K562 (cell line): ENCODE data around the gene SMARCA4. TPM values are rescaled to one million over a fixed set of nuclear protein-coding genes. Genes with fewer than 3 reads are reported as not detected.

Experiments
- ATAC-seq: fragments of 200-7000 bp; cut with Tn5 transposase; 3 replicates; pipeline ENCODE4 v1.9.1; 2020; ENCODE audit warnings: moderate library complexity
- BruUV-seq: library from RNA; stranded (reverse); fragments of 400-500 nt; replicated peaks from 2 replicates; lab custom pipeline; 2021; lab: Mats Ljungman, UMichigan
- CTCF ChIA-PET: fragments of 300-600 bp; formaldehyde crosslinking; extraction: SDS; loops from one replicate; lab custom pipeline; 2021; ENCODE audit warnings: low intra/inter-chr PET ratio; lab: Yijun Ruan, JAX
- POLR2A ChIA-PET: fragments of 300-600, 350-650 bp; sonication (Branson Sonifier 250); formaldehyde crosslinking; extraction: SDS; loops from one replicate; lab custom pipeline; 2021; ENCODE audit warnings: antibody characterized with exemption, inconsistent platforms; lab: Yijun Ruan, JAX
- DNase-seq, 4 experiments: peaks; one replicate each; pipeline versions ENCODE4 v3.0.0 to v3.0.0-alpha.2; 2011 to 2018; ENCODE audit warnings: low spot score in 3 of 4, mixed read lengths in 3 of 4; ENCODE audit errors: extremely low read depth in 1 of 4
- FAIRE-seq: peaks from 2 replicates; lab custom pipeline; 2011; peaks lifted over from hg19 to GRCh38; lab: Jason Lieb, UNC
- H2AFZ ChIP-seq: 2 replicates; pipeline ENCODE4 v1.6.0; 2011; ENCODE audit warnings: low read depth, low read length, control low read depth, inconsistent platforms
- H3K27ac ChIP-seq: fragments of 200-600 bp; 3 replicates; pipeline ENCODE4 v1.8.0; 2011; ENCODE audit warnings: low read depth, mild to moderate bottlenecking, control low read depth, inconsistent platforms, low read length, moderate library complexity, mixed read lengths; ENCODE audit errors: extremely low read depth
- H3K27me3 ChIP-seq, 2 experiments: fragments of 300-600 bp in 1 of 2; 2 replicates in 1 of 2; 3 replicates in 1 of 2; pipeline versions ENCODE4 v1.6.0 to v1.8.0; 2011; ENCODE audit warnings: inconsistent platforms in 2 of 2, low read length in 2 of 2, mild to moderate bottlenecking in 1 of 2, mixed read lengths in 1 of 2, moderate library complexity in 1 of 2; ENCODE audit not compliant: control insufficient read depth in 2 of 2, insufficient read depth in 2 of 2
- H3K36me3 ChIP-seq: fragments of 300-600 bp; 3 replicates; pipeline ENCODE4 v1.8.0; 2011; ENCODE audit warnings: mild to moderate bottlenecking, low read length, inconsistent platforms; ENCODE audit not compliant: control insufficient read depth, insufficient read depth
- H3K4me1 ChIP-seq, 2 experiments: fragments of 200-600 bp in 1 of 2; replicated peaks in 1 of 2; 2 replicates in 1 of 2; 3 replicates in 1 of 2; pipeline versions ENCODE4 v1.5.1 to v1.8.0; 2011; ENCODE audit warnings: inconsistent platforms in 2 of 2, low read length in 2 of 2, mild to moderate bottlenecking in 1 of 2, mixed read lengths in 1 of 2, moderate library complexity in 1 of 2; ENCODE audit not compliant: control insufficient read depth in 2 of 2, insufficient read depth in 2 of 2
- H3K4me2 ChIP-seq: 2 replicates; pipeline ENCODE4 v1.6.1; 2011; ENCODE audit warnings: low read length, control low read depth, inconsistent platforms, mixed read lengths; ENCODE audit not compliant: insufficient read depth
- H3K4me3 ChIP-seq: fragments of 200-600 bp; sonication (generic), shearing (Covaris generic); 2 replicates; pipeline ENCODE4 v1.5.1; 2016; ENCODE audit warnings: control low read depth, inconsistent platforms
- H3K79me2 ChIP-seq: fragments of 200-600 bp; 3 replicates; pipeline ENCODE4 v1.8.0; 2011; ENCODE audit warnings: low read length, inconsistent platforms; ENCODE audit not compliant: control insufficient read depth, insufficient read depth
- H3K9ac ChIP-seq, 2 experiments: 2 replicates each; pipeline versions ENCODE4 v1.6.0 to v1.6.1; 2011; ENCODE audit warnings: low read depth in 2 of 2, low read length in 2 of 2, control low read depth in 1 of 2, inconsistent platforms in 1 of 2, mild to moderate bottlenecking in 1 of 2, mixed read lengths in 1 of 2; ENCODE audit not compliant: insufficient read depth in 1 of 2
- H3K9me1 ChIP-seq: one replicate; pipeline ENCODE4 v1.6.0; 2011; ENCODE audit warnings: inconsistent platforms, mild to moderate bottlenecking, low read length, moderate library complexity; ENCODE audit not compliant: control insufficient read depth, insufficient read depth
- H3K9me3 ChIP-seq: replicated peaks from 2 replicates; pipeline ENCODE4 v1.5.1; 2011; ENCODE audit warnings: low read depth, low read length, inconsistent platforms; ENCODE audit not compliant: control insufficient read depth, insufficient read depth
- H4K20me1 ChIP-seq: replicated peaks from 2 replicates; pipeline ENCODE4 v1.6.1; 2011; ENCODE audit warnings: low read length, inconsistent platforms, mixed read lengths; ENCODE audit not compliant: control insufficient read depth, insufficient read depth
- ATF6 ChIP-seq: sonication (generic); formaldehyde crosslinking; IDR thresholded peaks from 2 replicates; pipeline ENCODE4 v1.4.0; 2020; ENCODE audit warnings: mild to moderate bottlenecking, missing genetic modification reagents
- JUN ChIP-seq, 2 experiments: sonication (generic) in 1 of 2; formaldehyde crosslinking in 1 of 2; IDR thresholded peaks; 2 replicates each; pipeline versions ENCODE4 v1.6.1 to v1.8.0; 2012 to 2022; ENCODE audit warnings: borderline replicate concordance in 2 of 2, mild to moderate bottlenecking in 2 of 2, improper control_type of control experiment in 1 of 2, low read depth in 1 of 2, low read length in 1 of 2, missing genetic modification reagents in 1 of 2
- KLF6 ChIP-seq: fragments of 250-450 bp; sonication (Bioruptor Pico); IDR thresholded peaks from 2 replicates; pipeline ENCODE4 v1.4.0; 2020; ENCODE audit warnings: mild to moderate bottlenecking, moderate library complexity, borderline replicate concordance
- POLR2G ChIP-seq: fragments of 200-400 bp; formaldehyde crosslinking; IDR thresholded peaks from 2 replicates; pipeline ENCODE4 v1.6.1; 2017; ENCODE audit warnings: low read depth, mild to moderate bottlenecking, antibody characterized with exemption, low read length, moderate library complexity
- SRSF9 ChIP-seq: fragments of 200-400 bp; formaldehyde crosslinking; IDR thresholded peaks from 2 replicates; pipeline ENCODE4 v1.6.1; 2017; ENCODE audit warnings: low read depth, low read length, borderline replicate concordance
- ZNF23 ChIP-seq: fragments of 250-450 bp; sonication (Bioruptor Pico); IDR thresholded peaks from 2 replicates; pipeline ENCODE4 v1.4.0; 2020; ENCODE audit warnings: mild to moderate bottlenecking
- ZNF239 ChIP-seq: fragments of 250-450 bp; sonication (Bioruptor Pico); IDR thresholded peaks from 2 replicates; pipeline ENCODE4 v1.4.0; 2020; ENCODE audit warnings: mild to moderate bottlenecking
- WGBS: fragments of 100-300 bp; shearing (Covaris generic); methylation state at CpG from one replicate; pipeline ENCODE4 v1.1.6; 2016; ENCODE audit warnings: low coverage, mixed read lengths; ENCODE audit not compliant: insufficient coverage; ENCODE audit errors: missing lambda C conversion rate; 5-methylcytosine and 5-hydroxymethylcytosine counted together
- in situ Hi-C: fragments of 300-500 bp; cut with MboI; formaldehyde crosslinking; loops from 4 replicates; pipeline ENCODE4 v1.15.0; 2018; ENCODE audit warnings: inconsistent platforms, mixed read lengths
- intact Hi-C: fragments of 100-400 bp; cut with micrococcal nuclease; formaldehyde crosslinking; loops from 2 replicates; pipeline ENCODE4 v1.14.2; 2022
- polyA plus RNA-seq, 8 experiments: library from polyadenylated mRNA; depleted of rRNA in 4 of 8; stranded (reverse) in 5 of 8; unstranded in 3 of 8; fragments of >200 nt; fragmentation: Nextera tagmentation in 2 of 8; fragmentation: Illumina TruSeq in 1 of 8; extraction: Ambion mirVana in 2 of 8; extraction: Trizol in 1 of 8; gene quantifications; 2 replicates each; pipeline versions ENCODE4 v1.2.1 to v1.2.3, GENCODE V29; 2011 to 2014; ENCODE audit warnings: inconsistent platforms in 1 of 8, missing spikeins in 1 of 8
- total RNA-seq, 7 experiments: library from RNA; depleted of rRNA in 6 of 7; stranded (reverse); fragments of >200 nt in 6 of 7; fragmentation: Illumina TruSeq in 2 of 7; extraction: Trizol in 2 of 7; gene quantifications; 2 replicates each; pipeline versions ENCODE4 v1.2.1 to v1.2.3, GENCODE V29; 2011 to 2021; ENCODE audit warnings: low replicate concordance in 1 of 7

SMARCA4 gene
- total and polyA plus RNA-seq, 9 of the 15 experiments (the other 6 are each of a cell fraction or from before 2014, with no cell fraction given) = 19.3 to 207 (median 52.1) TPM

GRCh38 chr19:11047866-11048265 is 87.0 kb downstream of the SMARCA4 start:
- DNase-seq = no peak
- Histone ChIP-seq H3K4me1 (peaks cover 0 to 6% of the 10 kb centered on the region in 2 experiments; a peak in 2 of 5 replicates), H3K4me2 (no peak overlapping the region), H3K27ac (no peak overlapping the region), H2AFZ (no peak overlapping the region), H3K27me3 (no peaks in the 10 kb centered on the region), H3K9me1 (no peaks in the 10 kb centered on the region), H3K36me3 (peaks cover 82% of the 10 kb centered on the region), H3K9ac (no peak overlapping the region), H3K79me2 (no peaks in the 10 kb centered on the region), H3K4me3 (no peak overlapping the region), H3K9me3 (no peaks in the 10 kb centered on the region), H4K20me1 (no peaks in the 10 kb centered on the region)
- ATAC-seq = no peak
- no peak for TF ChIP-seq JUN (IDR thresholded peaks at IDR 0.05; ENCODE audit: borderline replicate concordance, low read depth, low read length)
- TF ChIP-seq JUN (CRISPR knock-in tag; IDR thresholded peaks at IDR 0.05; ENCODE audit: borderline replicate concordance) = no peak
- TF ChIP-seq ZNF239 (CRISPR knock-in tag) = no peak
- no TSS peak for BruUV-seq
- WGBS = 96% methylated on average over 4 of the region's 4 CpGs
- in situ Hi-C loops = no loop called here
- FAIRE-seq = no peak
- intact Hi-C loops = no loop called here
- POLR2A ChIA-PET = interaction anchor here (0.6 kb wide), 1 partner anchor 34 kb away, joined by 4 read pairs; no protein-coding TSS in a partner anchor
- CTCF ChIA-PET = no interaction called here

GRCh38 chr19:11050323-11051114 is 89.7 kb downstream of the SMARCA4 start:
- Histone ChIP-seq H3K4me1 (peaks cover 0 to 6% of the 10 kb centered on the region in 2 experiments; a peak in 2 of 5 replicates), H3K4me3 (no peak overlapping the region), H3K4me2 (no peak overlapping the region)
- DNase-seq (no peak), FAIRE-seq (no peak)
- in situ Hi-C loops = no loop called here
- no peak for TF ChIP-seq KLF6 (CRISPR knock-in tag)
- TF ChIP-seq ZNF23 = no peak
- TF ChIP-seq ATF6 (CRISPR knock-in tag) = no peak
- TF ChIP-seq SRSF9 = no peak
- peak; percentile 32; the same call in 1 of the 2 replicates for TF ChIP-seq POLR2G
- TF ChIP-seq, all 486 proteins: peak for 1
- H3K27ac ChIP-seq = no peak overlapping the region; the same call in 2 of the 3 replicates
- H3K27me3 ChIP-seq = no peaks in the 10 kb centered on the region
- 89% methylated on average over 9 of the region's 9 CpGs for WGBS
- H3K9me3 ChIP-seq = no peaks in the 10 kb centered on the region
- H3K9me1 ChIP-seq = no peaks in the 10 kb centered on the region
- no TSS peak for BruUV-seq
- POLR2A ChIA-PET = interaction anchor here (0.7 to 1.3 kb wide), 3 partner anchors 9 to 16 kb away, joined by 3 to 7 read pairs (median 4); no protein-coding TSS in a partner anchor
- intact Hi-C loops = no loop called here
- no peak overlapping the region for H2AFZ ChIP-seq
- ATAC-seq = no peak
- H3K9ac ChIP-seq = peak overlapping the region in 1 of 2 experiments; percentile 52; a peak in 1 of 4 replicates
- H3K36me3 ChIP-seq = peaks cover 79% of the 10 kb centered on the region
- H4K20me1 ChIP-seq = no peaks in the 10 kb centered on the region
- CTCF ChIA-PET = no interaction called here
- no peaks in the 10 kb centered on the region for H3K79me2 ChIP-seq
